HG02588 (cell line): ENCODE measurements around the gene MYH14.
"Not testable (repeated sequence)": the region's sequence is repeated elsewhere in the genome, so short reads cannot be mapped to it uniquely, and the experiment has no call there.

Experiments used
- ATAC-seq: cut with Tn5 transposase; IDR thresholded peaks from one replicate; pipeline ENCODE4 v1.9.1; 2021; ENCODE audit warnings: mild to moderate bottlenecking, moderate library complexity; ENCODE audit not compliant: unreplicated experiment

Gene MYH14

DNA sequence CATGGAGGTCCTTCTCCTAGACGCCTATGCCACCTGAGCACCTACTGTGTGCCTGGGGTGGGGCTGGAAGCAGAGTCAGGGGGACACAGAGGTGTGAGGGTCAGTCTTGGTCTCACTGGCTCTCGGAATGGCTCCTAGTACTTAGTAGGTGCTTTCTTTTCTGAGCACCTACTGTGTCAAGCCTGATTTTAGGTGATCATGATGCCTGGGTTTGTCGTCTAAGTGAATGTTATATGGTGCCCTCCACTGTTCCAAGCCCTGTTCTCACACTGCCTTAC, 20.0 kb downstream of the MYH14 start:
- no peak for ATAC-seq

DNA sequence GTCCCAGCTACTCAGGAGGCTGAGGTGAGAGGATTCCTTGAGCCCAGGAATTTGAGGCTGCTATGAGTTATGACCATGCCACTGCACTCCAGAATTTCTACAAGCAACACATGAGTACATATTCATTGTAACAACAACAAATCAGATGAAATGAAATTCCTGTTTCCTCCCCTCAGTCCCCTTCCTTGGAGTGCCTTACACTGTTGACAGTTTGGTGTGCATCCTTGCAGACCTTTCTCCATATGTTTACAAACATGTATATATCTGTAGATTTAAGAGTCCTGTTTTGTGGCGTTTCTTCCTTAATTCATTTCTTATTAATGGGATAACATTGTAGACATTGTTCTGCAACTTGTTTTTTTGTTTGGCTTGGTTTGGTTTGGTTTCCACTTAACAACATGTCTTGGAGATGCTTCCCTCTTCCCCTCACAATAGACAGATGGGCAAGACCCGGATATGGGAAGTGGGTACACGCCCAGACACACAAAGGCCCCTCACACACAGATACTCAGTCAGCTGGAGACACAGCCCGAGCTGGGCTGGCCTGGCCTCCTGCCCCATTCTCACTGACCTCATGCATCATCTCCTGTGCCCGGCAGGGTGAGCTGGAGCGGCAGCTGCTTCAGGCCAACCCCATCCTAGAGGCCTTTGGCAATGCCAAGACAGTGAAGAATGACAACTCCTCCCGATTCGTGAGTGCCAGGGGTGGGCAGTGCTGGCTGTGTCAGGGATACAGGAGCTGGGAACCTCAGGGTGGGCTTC, 21.7 kb downstream of the MYH14 start:
- ATAC-seq: no peak

DNA sequence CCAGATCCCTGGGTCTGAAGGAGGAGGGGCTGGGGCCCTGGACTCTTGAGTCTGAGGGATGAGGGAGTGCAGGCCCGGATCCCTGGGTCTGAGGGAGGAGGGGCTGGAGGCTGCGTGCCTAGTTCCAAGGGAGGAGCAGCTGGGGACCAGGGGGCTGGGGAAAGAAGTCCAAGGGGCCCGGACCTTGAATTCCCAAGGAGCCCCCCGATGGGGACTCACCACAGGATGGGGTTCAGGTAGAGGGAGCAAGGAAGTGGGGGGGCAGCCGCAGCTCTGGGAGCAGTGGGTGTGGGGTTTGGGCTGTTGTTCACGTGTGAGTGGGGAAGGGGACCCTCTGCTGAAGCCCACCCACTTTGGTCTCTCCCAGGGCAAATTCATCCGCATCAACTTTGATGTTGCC, 23.1 kb downstream of the MYH14 start:
- no peak for ATAC-seq

DNA sequence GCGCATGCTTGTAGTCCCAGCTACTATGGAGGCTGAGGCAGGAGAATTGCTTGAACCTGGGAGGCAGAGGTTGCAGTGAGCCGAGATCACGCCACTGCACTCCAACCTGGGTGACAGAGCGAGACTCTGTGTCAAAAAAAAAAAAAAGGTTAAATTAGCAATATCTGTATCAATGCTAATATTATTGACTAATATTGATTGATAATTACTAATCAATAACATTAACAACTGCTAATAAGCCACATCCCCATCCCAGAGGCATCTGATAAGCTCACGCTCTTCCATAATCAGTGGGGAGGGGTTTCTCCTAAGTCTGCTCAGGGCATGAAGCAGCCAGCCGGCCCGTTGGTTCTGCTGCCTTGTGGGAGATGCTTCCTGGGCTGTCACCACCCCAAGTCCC, 24.7 kb downstream of the MYH14 start:
- not testable (repeated sequence) for ATAC-seq

DNA sequence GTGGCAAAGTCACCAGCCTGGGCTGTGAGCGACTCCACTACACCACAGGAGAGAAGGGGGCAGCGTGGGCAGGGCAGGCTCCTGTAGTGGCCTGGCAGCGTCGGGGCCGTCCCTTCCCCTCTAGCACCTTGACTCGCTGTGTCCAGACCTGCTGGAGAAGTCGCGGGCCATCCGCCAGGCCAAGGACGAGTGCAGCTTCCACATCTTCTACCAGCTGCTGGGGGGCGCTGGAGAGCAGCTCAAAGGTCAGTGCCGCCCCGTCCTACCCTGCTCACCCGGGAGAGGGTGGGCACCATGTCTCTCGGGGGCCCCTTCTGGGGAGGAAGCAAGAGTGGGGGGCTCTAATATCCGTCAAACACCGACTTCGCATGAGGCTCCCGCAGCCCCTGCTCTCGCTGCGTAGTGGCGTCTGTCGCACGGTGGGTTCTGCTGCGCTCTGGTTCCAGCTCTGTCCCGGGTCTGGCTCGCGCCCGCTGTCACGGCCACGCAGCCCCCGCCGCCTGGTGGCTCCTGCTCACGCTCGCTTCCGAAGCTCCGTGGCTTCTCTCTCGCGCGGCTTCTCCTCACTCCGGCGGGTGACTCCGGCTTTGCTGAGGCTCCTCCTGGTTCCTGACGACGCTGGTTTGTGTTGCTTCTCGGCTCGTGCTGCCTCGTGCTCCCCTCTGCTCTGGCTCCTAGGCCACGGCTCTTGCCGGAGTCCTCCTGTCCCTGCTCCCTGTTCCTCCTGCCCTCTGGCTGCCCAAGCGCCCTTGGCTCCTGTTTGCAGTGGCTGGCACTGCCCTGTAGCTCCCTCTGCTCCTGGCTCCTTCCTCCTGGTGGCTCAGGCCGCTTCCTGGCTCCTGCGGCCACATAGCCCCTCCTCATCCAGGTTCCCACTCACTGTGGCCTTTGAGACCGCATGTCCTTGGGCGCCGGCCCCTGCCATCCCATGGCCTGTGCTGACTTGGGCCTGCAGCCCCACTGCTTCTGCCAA, 27.2 kb downstream of the MYH14 start:
- ATAC-seq: no peak

DNA sequence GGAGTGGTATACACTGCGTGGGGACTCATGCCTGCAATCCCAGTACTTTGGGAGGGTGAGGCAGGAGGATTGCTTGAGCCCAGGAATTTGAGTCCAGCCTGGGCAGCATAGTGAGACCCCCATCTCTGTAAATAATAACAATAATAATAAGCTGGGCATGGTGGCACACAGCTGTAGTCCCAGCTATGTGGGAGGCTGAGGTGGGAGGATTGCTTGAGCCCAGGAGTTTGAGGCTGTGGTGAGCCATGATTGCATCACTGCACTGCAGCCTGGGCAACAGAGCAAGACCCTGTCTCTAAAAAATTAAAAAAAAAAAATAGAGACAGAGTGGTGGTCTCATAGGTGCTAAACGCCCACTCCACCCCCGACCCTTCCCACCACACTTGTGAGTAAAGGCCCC, 28.0 kb downstream of the MYH14 start:
- ATAC-seq: not testable (repeated sequence)

DNA sequence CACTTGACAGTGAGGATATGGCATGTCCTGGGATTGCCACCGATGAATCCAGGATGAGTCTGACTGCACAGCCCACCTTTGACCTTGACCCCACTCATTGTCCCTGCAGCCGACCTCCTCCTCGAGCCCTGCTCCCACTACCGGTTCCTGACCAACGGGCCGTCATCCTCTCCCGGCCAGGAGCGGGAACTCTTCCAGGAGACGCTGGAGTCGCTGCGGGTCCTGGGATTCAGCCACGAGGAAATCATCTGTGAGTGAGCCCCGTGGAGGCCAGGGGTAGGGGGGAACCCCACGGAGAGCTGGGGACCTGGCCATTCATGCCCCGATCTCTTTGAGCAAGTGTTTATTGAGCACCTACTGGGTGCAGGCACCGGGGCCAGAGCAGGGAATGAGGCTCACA, 28.4 kb downstream of the MYH14 start:
- no peak for ATAC-seq

DNA sequence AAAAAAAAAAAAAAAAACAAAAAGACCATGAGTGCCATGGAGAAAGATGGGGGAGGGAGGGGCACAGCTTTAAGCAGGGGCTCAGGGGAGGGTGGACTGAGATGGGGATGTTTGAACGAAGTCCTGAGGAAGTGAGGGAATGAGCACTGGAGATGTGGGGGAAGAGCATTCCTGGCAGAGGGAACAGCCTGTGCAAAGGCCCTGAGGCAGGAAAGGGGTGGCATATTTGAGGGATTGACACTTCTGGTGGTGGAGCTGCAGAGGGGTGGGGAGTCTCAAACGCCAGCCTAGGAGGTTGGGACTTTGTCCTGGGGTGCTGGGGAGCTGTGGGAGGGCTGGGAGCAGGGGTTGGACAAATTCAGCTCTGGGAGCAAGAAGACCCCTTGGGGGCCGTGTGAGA, 29.2 kb downstream of the MYH14 start:
- no peak for ATAC-seq

DNA sequence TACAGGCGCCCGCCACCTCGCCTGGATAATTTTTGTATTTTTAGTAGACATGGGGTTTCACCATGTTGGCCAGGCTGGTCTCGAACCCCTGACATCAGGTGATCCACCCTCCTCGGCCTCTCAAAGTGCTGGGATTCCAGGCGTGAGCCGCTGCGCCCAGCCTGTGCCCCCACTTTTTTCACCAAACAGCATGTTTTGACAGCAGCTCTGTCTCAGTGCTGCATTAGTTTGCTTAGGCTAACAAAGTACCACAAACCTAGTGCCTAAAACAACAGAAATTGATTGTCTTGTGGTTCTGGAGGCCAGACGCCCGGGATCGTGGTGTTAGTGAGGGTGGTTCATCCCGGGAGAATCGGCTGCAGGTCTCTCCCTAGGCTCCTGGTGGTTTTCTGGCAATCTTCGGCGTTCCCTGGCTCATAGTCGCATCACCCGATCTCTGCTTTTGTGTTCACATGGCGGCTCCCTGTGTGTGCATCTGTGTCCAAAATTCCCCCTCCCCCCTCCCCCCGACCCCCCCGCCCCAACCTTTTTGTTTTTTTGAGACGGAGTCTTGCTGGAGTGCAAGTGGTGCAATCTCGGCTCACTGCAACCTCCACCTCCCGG, 30.0 kb downstream of the MYH14 start:
- ATAC-seq: no peak

DNA sequence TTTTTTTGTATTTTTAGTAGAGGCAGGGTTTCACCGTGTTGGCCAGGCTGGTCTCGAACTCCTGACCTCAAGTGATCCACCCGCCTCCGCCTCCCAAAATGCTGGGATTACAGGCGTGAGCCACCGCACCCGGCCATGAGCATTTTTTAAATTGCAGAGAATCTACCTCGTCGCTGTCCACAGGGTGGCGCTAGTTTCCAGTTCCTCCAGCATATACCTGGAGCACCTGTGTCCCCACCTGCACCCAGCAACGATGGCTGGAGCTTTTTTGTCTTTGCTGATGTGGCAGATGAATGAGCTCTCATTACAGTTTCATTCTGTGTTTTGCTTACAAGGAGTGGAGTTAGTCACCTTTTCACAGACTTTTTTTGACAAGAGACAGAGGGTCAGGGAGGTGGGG, 34.1 kb downstream of the MYH14 start:
- not testable (repeated sequence) for ATAC-seq

DNA sequence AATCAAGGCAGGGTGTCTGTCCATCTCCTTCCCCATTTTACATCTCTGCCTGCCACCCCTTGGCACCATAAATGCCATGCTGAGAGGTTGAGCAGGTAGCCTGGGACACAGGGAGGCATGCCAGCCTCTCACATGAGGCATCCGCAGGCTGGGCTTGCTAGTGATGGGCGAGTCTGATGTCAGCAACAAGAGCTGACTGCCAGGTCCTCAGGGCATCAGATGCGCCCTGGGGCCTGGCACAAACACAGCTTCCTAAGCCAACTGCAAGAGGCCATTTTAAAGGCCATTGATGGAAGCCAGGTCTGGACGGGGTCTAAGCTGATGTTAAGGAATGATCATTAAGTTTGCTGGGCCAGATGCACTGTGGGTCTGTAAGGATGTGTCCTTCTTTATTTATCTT, 34.6 kb downstream of the MYH14 start:
- ATAC-seq: no peak

DNA sequence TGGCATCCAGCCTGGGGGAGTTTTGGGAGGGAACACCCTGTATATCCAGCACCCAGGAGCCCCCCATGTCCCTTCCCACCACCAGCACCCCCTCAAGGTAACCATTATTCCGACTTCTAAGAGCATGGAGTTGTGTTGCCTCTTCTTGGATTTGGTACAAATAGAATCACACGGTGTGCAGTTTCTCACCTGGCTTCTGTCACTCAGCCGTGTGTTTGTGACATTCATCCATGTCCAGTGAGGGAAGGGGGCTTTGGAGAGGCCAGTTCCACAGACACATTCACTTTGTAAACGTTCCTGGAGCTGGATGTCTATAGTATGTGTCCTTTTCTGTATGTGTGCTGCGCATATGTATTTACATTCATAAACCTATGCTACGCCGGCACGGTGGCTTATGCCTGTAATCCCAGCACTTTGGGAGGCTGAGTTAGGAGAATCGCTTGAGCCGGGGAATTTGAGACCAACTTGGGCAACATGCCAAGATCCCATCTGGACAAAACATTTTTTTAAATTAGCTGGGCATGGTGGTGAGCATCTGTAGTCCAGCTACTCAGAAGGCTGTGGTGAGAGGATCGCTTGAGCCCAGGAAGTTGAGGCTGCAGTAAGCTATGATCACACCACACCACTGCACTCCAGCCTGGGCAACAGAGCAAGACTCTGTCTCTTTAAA, 36.6 kb downstream of the MYH14 start:
- no peak for ATAC-seq

DNA sequence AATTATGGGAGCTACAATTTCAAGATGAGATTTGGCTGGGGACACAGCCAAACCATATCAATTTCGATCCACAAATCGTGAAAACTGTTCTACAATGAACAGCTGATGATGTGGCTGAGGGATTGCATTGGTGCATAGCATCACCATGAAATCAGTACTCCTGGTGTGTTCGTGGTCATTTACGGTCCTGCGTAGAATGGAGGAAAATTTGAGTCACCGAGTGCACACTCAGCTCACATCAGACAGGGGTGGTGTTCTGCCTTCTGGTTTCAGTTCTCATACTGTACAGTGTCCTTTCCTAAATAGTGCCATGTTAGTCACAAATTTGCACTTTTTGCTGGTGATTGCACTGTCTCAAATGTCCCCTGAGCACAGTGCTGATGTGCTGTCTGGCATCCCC, 39.2 kb downstream of the MYH14 start:
- ATAC-seq: no peak

DNA sequence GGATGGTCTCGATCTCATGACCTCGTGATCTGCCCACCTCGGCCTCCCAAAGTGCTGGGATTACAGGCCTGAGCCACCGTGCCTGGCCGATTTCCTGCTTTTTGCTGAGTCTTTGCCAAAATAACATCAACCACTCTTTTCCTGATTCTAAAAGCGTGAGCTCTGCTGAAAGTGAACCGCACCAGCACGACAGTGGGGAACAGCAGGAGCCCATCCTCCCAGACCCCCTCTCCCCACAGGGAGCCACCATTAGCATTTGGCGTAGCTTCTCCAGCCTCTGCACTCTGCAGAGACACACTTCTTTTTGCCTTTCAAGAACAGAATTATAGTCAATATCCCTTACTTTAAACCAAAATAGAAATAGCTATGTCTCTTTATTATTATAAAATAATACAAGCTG, 41.3 kb downstream of the MYH14 start:
- ATAC-seq: no peak

DNA sequence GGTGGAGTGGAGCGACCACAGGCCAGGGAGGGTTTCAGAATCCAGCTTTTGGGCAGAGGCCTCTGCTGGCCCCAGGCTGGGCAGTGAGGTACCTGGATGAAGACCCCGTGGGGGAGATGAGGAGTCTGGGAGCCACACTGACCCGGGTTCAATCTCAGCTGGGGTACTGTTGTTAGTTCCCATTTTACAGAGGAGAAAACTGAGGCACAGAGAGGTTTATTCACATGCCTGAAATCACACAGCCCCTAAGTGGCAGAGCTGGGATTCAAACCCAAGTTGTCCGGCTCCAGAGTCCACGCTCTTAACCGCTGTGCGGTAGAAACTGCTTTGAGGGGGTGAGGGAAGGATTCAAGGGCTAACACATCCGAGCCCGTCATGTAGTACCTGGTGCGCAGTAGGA, 45.0 kb downstream of the MYH14 start:
- ATAC-seq: no peak

DNA sequence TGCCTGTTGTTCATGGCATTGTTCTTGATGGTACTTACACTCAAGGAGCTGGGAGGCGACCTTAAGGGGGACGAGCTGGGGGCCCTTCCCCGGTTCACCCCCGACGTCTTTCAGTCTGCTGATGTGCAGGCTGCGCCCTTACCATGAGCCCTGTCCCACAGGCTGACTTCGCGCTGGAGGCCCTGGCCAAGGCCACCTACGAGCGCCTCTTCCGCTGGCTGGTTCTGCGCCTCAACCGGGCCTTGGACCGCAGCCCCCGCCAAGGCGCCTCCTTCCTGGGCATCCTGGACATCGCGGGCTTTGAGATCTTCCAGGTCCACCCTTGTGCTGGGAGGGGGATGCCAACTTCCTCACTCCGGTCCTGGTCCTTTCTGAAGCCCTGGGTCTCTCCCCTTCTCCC, 45.4 kb downstream of the MYH14 start:
- ATAC-seq: no peak

DNA sequence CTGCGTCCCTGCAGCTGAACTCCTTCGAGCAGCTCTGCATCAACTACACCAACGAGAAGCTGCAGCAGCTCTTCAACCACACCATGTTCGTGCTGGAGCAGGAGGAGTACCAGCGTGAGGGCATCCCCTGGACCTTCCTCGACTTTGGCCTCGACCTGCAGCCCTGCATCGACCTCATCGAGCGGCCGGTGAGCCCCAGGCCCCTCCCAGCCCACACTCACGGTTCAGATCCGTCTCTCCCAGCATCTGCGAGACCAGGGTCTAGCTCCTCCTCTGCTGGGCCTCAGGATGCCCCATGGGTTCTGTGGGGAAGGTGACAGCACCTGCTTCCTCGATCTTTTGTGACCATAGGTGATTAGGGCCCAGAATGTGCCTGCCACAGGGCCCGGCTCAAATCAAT, 46.2 kb downstream of the MYH14 start:
- ATAC-seq: no peak

DNA sequence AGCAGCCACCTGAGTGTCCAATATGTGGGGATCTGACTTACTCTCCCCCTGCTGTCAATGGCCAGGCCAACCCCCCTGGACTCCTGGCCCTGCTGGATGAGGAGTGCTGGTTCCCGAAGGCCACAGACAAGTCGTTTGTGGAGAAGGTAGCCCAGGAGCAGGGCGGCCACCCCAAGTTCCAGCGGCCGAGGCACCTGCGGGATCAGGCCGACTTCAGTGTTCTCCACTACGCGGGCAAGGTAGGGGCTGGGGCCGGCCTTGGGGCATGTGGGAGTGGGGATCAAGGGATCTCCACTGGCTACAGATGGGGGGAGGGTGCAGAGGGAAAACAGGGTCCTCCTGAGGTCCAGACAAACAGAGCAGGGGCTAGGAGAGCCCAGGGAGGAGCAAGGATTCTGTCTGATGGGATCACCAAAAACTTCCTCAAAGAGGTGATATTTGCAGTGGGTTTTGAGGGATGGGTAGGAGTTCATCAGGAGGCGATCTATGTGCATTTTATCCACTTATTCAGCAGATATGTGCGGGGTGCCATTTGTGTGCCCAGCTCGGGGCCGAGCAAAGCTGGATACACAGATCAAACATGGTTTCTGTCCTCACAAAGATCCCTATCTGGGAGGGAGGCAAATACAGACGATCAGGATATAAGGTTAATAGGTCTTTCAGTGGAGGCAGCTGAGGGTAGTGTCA, 47.2 kb downstream of the MYH14 start:
- no peak for ATAC-seq

DNA sequence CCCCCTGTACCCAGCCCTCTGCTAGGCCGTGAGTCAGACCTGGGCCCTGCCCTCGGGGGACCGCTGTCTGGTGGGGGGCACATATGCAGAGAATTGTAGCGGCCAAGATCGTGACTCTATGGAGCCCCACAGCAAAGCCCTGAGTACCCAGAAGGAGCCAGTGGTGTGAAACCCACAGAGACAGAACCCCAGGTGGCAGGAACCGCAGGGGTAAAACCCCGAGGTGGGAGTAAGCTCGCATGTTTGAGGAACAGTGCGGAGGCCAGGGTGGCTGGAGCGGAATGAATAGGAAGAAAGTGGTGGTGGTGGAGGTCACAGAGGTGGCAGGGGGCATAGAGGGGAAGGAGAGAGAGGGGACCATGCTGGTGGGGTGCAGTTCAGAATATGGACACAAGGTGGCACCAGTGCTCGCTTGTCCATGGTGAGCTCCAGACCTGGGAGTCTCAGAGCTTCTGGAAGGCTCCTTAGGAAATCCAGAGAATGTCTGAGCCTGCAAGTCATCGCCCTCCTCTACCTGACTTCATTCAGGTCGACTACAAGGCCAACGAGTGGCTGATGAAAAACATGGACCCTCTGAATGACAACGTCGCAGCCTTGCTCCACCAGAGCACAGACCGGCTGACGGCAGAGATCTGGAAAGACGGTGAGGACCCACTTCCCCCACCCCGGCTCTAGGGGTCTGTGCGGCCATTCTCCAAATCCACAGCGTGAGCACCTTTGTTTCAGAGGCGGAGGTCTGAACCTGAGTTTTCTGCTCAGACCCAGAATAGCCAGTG, 48.9 kb downstream of the MYH14 start:
- ATAC-seq: no peak

DNA sequence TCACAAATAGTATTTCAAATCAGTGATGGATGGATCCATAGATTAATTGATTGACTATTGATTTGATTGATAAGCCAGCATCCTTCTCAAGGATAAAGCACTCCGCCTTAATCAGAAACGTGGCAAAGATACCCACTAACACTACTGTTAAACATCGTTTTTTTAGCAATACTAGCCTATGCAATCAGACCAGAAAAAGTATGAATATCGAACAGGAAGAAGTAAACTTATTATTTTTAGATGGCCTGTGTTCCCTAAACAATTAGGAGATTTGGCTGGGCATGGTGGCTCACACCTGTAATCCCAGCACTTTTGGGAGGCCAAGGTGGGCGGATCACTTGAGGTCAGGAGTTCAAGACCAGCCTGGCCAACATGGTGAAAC, 49.5 kb downstream of the MYH14 start:
- no peak for ATAC-seq
